ENCODE results near the gene SPACA6. TPM values are rescaled to one million over a fixed set of nuclear protein-coding genes. Genes with fewer than 3 reads are reported as not detected.

SPACA6 gene
- total and polyA plus RNA-seq, 4 donors = 7.0 to 20.7 (median 14.8) TPM

- Histone ChIP-seq H3K36me3 (ENCODE audit: control insufficient read depth in 4 of 4, insufficient read depth in 4 of 4, low read length in 4 of 4) (peaks cover 5 to 54% (median 36%) of the 10 kb centered on the region in 4 donors), H3K27ac (ENCODE audit: low read depth in 1 of 2, low read length in 1 of 2) (no peak overlapping the region), H3K9me3 (ENCODE audit: control insufficient read depth in 4 of 4, insufficient read depth in 3 of 4, low read length in 3 of 4) (no peaks in the 10 kb centered on the region), H3K27me3 (ENCODE audit: control insufficient read depth in 3 of 3, insufficient read depth in 3 of 3, low read length in 2 of 3) (no peaks in the 10 kb centered on the region), H3K4me3 (no peak overlapping the region), H3K4me1 (ENCODE audit: control insufficient read depth in 5 of 5, insufficient read depth in 5 of 5, low read length in 5 of 5) (peaks cover 0 to 17% (median 0%) of the 10 kb centered on the region in 5 donors), H3K9ac (ENCODE audit: insufficient read depth in 1 of 2, low read length in 2 of 2) (no peak overlapping the region)
- no peak for TF ChIP-seq CTCF (IDR thresholded peaks at IDR 0.05; ENCODE audit: control extremely low read depth, extremely low read depth)
- ATAC-seq (ENCODE audit: insufficient read depth, low FRiP score) = no peak
- no peak for DNase-seq
- 86 to 92% methylated on average over 12 of the region's 12 CpGs for WGBS, 2 donors
Observed at GRCh38 chr19:51701468-51702100, 8.5 kb downstream of the SPACA6 start.

GRCh38 chr19:51702103-51702824 lies 9.1 kb downstream of the SPACA6 start:
- H3K27me3 ChIP-seq (ENCODE audit: control insufficient read depth in 3 of 3, insufficient read depth in 3 of 3, low read length in 2 of 3) = no peaks in the 10 kb centered on the region
- TF ChIP-seq CTCF (IDR thresholded peaks at IDR 0.05; ENCODE audit: control extremely low read depth, extremely low read depth) = no peak
- H3K9me3 ChIP-seq (ENCODE audit: control insufficient read depth in 4 of 4, insufficient read depth in 3 of 4, low read length in 3 of 4) = no peaks in the 10 kb centered on the region
- H3K9ac ChIP-seq (ENCODE audit: insufficient read depth in 1 of 2, low read length in 2 of 2) = no peak overlapping the region
- H3K4me1 ChIP-seq (ENCODE audit: control insufficient read depth in 5 of 5, insufficient read depth in 5 of 5, low read length in 5 of 5) = peaks cover 0 to 17% (median 0%) of the 10 kb centered on the region in 5 donors
- H3K36me3 ChIP-seq (ENCODE audit: control insufficient read depth in 4 of 4, insufficient read depth in 4 of 4, low read length in 4 of 4) = peaks cover 5 to 52% (median 32%) of the 10 kb centered on the region in 4 donors
- ATAC-seq (ENCODE audit: insufficient read depth, low FRiP score) (peak; percentile 12), DNase-seq (peak; percentile 55 to 82 (median 62))
- 36 to 41% methylated on average over 27 of the region's 27 CpGs for WGBS, 2 donors
- H3K27ac ChIP-seq (ENCODE audit: low read depth in 1 of 2, low read length in 1 of 2) = peak overlapping the region in 1 of 2 donors; percentile 64
- no peak overlapping the region for H3K4me3 ChIP-seq

- WGBS, 2 donors = 16 to 29% methylated on average over 41 to 46 of the region's 46 CpGs
- Histone ChIP-seq H3K9ac (ENCODE audit: insufficient read depth in 1 of 2, low read length in 2 of 2) (no peak overlapping the region), H3K4me3 (no peak overlapping the region), H3K27ac (ENCODE audit: low read depth in 1 of 2, low read length in 1 of 2) (peak overlapping the region in 1 of 2 donors; percentile 64), H3K4me1 (ENCODE audit: control insufficient read depth in 5 of 5, insufficient read depth in 5 of 5, low read length in 5 of 5) (peaks cover 0 to 17% (median 0%) of the 10 kb centered on the region in 5 donors), H3K27me3 (ENCODE audit: control insufficient read depth in 3 of 3, insufficient read depth in 3 of 3, low read length in 2 of 3) (no peaks in the 10 kb centered on the region), H3K9me3 (ENCODE audit: control insufficient read depth in 4 of 4, insufficient read depth in 3 of 4, low read length in 3 of 4) (no peaks in the 10 kb centered on the region), H3K36me3 (ENCODE audit: control insufficient read depth in 4 of 4, insufficient read depth in 4 of 4, low read length in 4 of 4) (peaks cover 5 to 49% (median 30%) of the 10 kb centered on the region in 4 donors)
- TF ChIP-seq CTCF (IDR thresholded peaks at IDR 0.05; ENCODE audit: control extremely low read depth, extremely low read depth) = no peak
- no peak for ATAC-seq (ENCODE audit: insufficient read depth, low FRiP score)
- peak; percentile 34 to 43 (median 35) for DNase-seq
Observed at GRCh38 chr19:51702825-51703574, 9.9 kb downstream of the SPACA6 start.
